Amniotic epithelial cell (primary cell): ENCODE measurements around the gene MAPK10.

Source experiments
- DNase-seq: peaks from one replicate; pipeline ENCODE4 v3.0.0-alpha.2; 2010; ENCODE audit warnings: low read depth

The MAPK10 gene

GRCh38 chr4:86359944-86360478, at the start of gene MAPK10:
MAPK10 (minus strand) TSS chr4:86360053.
- peak; percentile 94 for DNase-seq

GRCh38 chr4:86403575-86403974, 43.7 kb upstream of the MAPK10 start:
- no peak for DNase-seq

GRCh38 chr4:86401826-86402225, 42.0 kb upstream of the MAPK10 start:
- DNase-seq, result no peak

GRCh38 chr4:86400216-86400615, 40.4 kb upstream of the MAPK10 start:
- peak; percentile 9 for DNase-seq

- DNase-seq, result no peak
Measured at GRCh38 chr4:86398187-86398586, 38.3 kb upstream of the MAPK10 start.

GRCh38 chr4:86393749-86394148, 33.9 kb upstream of the MAPK10 start:
- DNase-seq, result peak; percentile 13

GRCh38 chr4:86389664-86390063, 29.8 kb upstream of the MAPK10 start:
- DNase-seq, result no peak

GRCh38 chr4:86388252-86388651, 28.4 kb upstream of the MAPK10 start:
- no peak for DNase-seq

GRCh38 chr4:86386817-86387415, 27.1 kb upstream of the MAPK10 start:
- DNase-seq, result no peak

- no peak for DNase-seq
Measured at GRCh38 chr4:86386201-86386600, 26.3 kb upstream of the MAPK10 start.

- no peak for DNase-seq
Measured at GRCh38 chr4:86381431-86381830, 21.6 kb upstream of the MAPK10 start.

GRCh38 chr4:86380181-86380724, 20.4 kb upstream of the MAPK10 start:
- no peak for DNase-seq

- no peak for DNase-seq
Measured at GRCh38 chr4:86376850-86377249, 17.0 kb upstream of the MAPK10 start.

GRCh38 chr4:86368433-86368832, 8.6 kb upstream of the MAPK10 start:
- no peak for DNase-seq

GRCh38 chr4:86367577-86367976, 7.7 kb upstream of the MAPK10 start:
- DNase-seq, result peak; percentile 6

- DNase-seq, result no peak
Measured at GRCh38 chr4:86366920-86367319, 7.1 kb upstream of the MAPK10 start.

GRCh38 chr4:86362510-86362909, 2.7 kb upstream of the MAPK10 start:
- no peak for DNase-seq

GRCh38 chr4:86358257-86358656, 1.6 kb downstream of the MAPK10 start:
- DNase-seq, result peak; percentile 72

- DNase-seq, result no peak
Measured at GRCh38 chr4:86357608-86358007, 2.2 kb downstream of the MAPK10 start.

GRCh38 chr4:86356425-86357210, 3.2 kb downstream of the MAPK10 start:
- DNase-seq, result no peak

- no peak for DNase-seq
Measured at GRCh38 chr4:86354390-86354789, 5.5 kb downstream of the MAPK10 start.

- DNase-seq, result no peak
Measured at GRCh38 chr4:86346320-86346719, 13.5 kb downstream of the MAPK10 start.

GRCh38 chr4:86344127-86344526, 15.7 kb downstream of the MAPK10 start:
- no peak for DNase-seq
